Thyroid gland (tissue), 4 donors: ENCODE measurements around the gene ADAMTS17. TPM values are rescaled to one million over a fixed set of nuclear protein-coding genes. Genes with fewer than 3 reads are reported as not detected.

ENCODE experiments used
- DNase-seq, 2 donors: peaks; one replicate each; pipeline ENCODE4 v3.0.0-alpha.2; 2019
- H3K27ac ChIP-seq, 3 donors: fragments of 200-600 bp; sonication (generic); 1 replicate in 2 of 3; 2 replicates in 1 of 3; pipeline ENCODE4 v1.5.1; 2016 to 2019; ENCODE audit warnings: mild to moderate bottlenecking in 1 of 3, moderate library complexity in 1 of 3
- H3K27me3 ChIP-seq: fragments of 200-600 bp; sonication (generic); one replicate; pipeline ENCODE4 v1.5.1; 2019
- H3K36me3 ChIP-seq, 2 donors: fragments of 200-600 bp; sonication (generic); one replicate each; pipeline ENCODE4 v1.5.1; 2016 to 2019
- H3K4me1 ChIP-seq, 2 donors: fragments of 200-600 bp; sonication (generic); one replicate each; pipeline ENCODE4 v1.5.1; 2017 to 2019
- H3K4me3 ChIP-seq, 3 donors: fragments of 200-600 bp; sonication (generic); replicated peaks in 1 of 3; 1 replicate in 2 of 3; 2 replicates in 1 of 3; pipeline ENCODE4 v1.5.1; 2016; ENCODE audit warnings: mild to moderate bottlenecking in 1 of 3
- H3K9me3 ChIP-seq: fragments of 200-600 bp; sonication (generic); one replicate; pipeline ENCODE4 v1.5.1; 2017
- POLR2A ChIP-seq, 2 donors: fragments of 450-650 bp; IDR thresholded peaks; one replicate each; pipeline ENCODE4 v1.6.1; 2017; ENCODE audit warnings: antibody characterized with exemption in 2 of 2, mild to moderate bottlenecking in 2 of 2, moderate library complexity in 1 of 2
- WGBS, 2 donors: methylation state at CpG; one replicate each; pipeline ENCODE4 v1.1.5; 2017; 5-methylcytosine and 5-hydroxymethylcytosine counted together
- intact Hi-C: fragments of 100-400 bp; cut with DNase I; formaldehyde crosslinking; loops from one replicate; pipeline ENCODE4 v1.15.1; 2023
- total RNA-seq, 4 donors: library from RNA; depleted of rRNA; stranded (reverse); fragments of >200 nt; gene quantifications; one replicate each; pipeline ENCODE4 v1.2.3, GENCODE V29; 2016
- TF ChIP-seq, protein P1 (sequence below), 6 experiments: fragments of 200-600 bp in 3 of 6; fragments of 450-650 bp in 3 of 6; sonication (generic) in 3 of 6; IDR thresholded peaks; one replicate each; pipeline ENCODE4 v1.5.1; 2016 to 2019; ENCODE audit warnings: antibody characterized with exemption in 6 of 6, mild to moderate bottlenecking in 2 of 6, inconsistent platforms in 1 of 6, moderate library complexity in 1 of 6

Gene ADAMTS17
- total RNA-seq, 4 donors from 2014 or later, result 3.5 to 667 (median 5.3) TPM

DNA sequence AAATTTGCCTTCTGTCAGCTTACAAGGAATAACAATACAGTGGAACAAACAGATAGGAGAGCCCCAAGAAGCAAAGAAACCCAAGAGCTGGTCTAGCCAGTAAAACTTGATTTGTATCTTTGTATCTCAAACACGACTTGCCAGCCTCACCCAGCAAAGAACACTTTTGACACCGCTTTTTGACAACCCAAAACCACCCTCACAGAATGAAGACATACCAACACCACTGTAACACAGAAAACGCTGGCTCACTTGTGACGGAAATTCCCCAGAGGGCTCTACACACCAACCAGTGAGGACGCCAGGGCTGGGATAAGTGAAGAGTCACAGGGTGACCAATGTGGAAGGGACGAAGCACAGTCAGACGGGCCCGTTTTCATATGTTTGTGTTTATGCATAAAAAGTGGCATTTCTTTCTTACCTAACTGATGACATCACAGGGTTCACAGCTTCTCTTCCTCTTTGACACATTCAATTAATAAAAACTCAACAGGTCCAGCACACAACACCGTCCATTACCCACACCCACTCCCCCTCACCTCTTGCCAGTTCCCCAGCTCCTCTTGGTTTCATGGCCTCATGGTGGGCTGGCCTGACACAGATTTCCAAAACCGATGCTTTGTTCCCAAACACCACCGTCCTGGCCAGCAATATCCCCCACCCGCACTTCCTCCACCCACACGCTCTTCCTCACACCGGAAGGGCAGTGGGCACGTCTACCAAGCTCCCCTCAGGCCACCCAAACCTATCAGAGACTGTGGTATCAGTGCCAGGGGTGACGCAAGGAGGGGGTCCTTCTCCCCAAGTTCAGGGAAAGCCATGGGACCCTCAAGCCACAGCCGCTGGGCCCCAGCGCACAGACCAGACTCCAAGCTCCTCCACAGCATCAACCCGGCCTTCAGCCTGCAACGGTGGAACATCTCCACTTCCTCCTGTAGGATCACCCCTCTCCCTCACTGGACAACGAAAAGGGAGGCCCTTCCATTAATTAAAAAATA is 94.2 kb downstream of the ADAMTS17 start:
- Histone ChIP-seq H3K27ac (no peak overlapping the region), H3K36me3 (no peaks in the 10 kb centered on the region), H3K4me1 (peaks cover 14 to 21% of the 10 kb centered on the region in 2 donors), H3K4me3 (no peak overlapping the region), H3K9me3 (no peaks in the 10 kb centered on the region), H3K27me3 (no peaks in the 10 kb centered on the region)
- 90 to 92% methylated on average over 21 of the region's 21 CpGs for WGBS, 2 donors
- DNase-seq, result no peak
- intact Hi-C loops, result no loop called here
- TF ChIP-seq, protein P1, sequence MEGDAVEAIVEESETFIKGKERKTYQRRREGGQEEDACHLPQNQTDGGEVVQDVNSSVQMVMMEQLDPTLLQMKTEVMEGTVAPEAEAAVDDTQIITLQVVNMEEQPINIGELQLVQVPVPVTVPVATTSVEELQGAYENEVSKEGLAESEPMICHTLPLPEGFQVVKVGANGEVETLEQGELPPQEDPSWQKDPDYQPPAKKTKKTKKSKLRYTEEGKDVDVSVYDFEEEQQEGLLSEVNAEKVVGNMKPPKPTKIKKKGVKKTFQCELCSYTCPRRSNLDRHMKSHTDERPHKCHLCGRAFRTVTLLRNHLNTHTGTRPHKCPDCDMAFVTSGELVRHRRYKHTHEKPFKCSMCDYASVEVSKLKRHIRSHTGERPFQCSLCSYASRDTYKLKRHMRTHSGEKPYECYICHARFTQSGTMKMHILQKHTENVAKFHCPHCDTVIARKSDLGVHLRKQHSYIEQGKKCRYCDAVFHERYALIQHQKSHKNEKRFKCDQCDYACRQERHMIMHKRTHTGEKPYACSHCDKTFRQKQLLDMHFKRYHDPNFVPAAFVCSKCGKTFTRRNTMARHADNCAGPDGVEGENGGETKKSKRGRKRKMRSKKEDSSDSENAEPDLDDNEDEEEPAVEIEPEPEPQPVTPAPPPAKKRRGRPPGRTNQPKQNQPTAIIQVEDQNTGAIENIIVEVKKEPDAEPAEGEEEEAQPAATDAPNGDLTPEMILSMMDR (IDR thresholded peaks at IDR 0.05), result no peak
- no peak for TF ChIP-seq POLR2A (IDR thresholded peaks at IDR 0.05)

DNA sequence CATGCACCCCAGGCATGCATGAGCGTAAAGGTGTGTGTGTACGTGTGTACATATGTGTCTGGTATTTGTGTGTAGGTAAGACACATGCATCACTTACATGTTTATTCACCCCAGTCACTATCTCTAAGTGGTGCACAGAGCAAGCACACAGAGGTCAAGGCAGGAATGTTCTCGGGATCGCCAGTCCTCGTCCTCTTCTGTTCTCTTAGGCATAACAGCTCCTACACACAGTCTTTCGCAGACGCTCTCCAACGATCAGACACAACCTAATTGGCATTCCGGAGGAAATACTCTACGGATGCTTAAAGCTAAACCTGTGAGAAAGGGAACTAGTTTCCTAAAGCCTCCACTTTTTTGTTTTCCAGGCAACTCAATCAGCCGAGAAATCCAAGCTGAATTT is 95.9 kb downstream of the ADAMTS17 start:
- Histone ChIP-seq H3K4me3 (no peak overlapping the region), H3K27ac (peak overlapping the region; percentile 7 to 82 (median 55)), H3K9me3 (no peaks in the 10 kb centered on the region), H3K4me1 (peaks cover 14 to 32% of the 10 kb centered on the region in 2 donors), H3K27me3 (no peaks in the 10 kb centered on the region), H3K36me3 (no peaks in the 10 kb centered on the region)
- peak; percentile 53 to 60 for DNase-seq
- no peak for TF ChIP-seq POLR2A (IDR thresholded peaks at IDR 0.05)
- TF ChIP-seq, protein P1 (IDR thresholded peaks at IDR 0.05), result no peak
- intact Hi-C loops, result no loop called here
- WGBS, 2 donors, result 39 to 55% methylated on average over 11 of the region's 11 CpGs

DNA sequence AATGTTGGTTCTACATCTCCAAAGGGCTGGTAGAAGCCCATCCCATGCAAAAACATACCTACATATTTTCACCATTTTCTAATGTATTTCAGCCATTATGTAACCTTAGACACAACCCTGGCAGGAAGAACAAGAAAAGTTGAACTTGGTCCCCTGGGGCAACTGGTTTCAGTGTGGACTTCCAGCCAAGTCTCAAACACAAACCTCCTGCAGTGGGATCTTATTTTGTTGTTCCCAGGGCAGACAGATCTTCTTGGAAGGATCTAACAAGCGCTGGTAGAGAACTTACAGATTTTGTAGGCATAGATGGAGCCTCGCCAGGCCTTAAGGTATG is 96.3 kb downstream of the ADAMTS17 start:
- Histone ChIP-seq H3K27ac (peak overlapping the region; percentile 7 to 82 (median 55)), H3K9me3 (no peaks in the 10 kb centered on the region), H3K4me1 (peaks cover 14 to 36% of the 10 kb centered on the region in 2 donors), H3K36me3 (no peaks in the 10 kb centered on the region), H3K27me3 (no peaks in the 10 kb centered on the region), H3K4me3 (no peak overlapping the region)
- intact Hi-C loops, result no loop called here
- TF ChIP-seq POLR2A (IDR thresholded peaks at IDR 0.05), result no peak
- TF ChIP-seq, protein P1 (IDR thresholded peaks at IDR 0.05), result no peak
- DNase-seq, result no peak
- WGBS, 2 donors, result 75 to 76% methylated on average over 2 of the region's 2 CpGs

DNA sequence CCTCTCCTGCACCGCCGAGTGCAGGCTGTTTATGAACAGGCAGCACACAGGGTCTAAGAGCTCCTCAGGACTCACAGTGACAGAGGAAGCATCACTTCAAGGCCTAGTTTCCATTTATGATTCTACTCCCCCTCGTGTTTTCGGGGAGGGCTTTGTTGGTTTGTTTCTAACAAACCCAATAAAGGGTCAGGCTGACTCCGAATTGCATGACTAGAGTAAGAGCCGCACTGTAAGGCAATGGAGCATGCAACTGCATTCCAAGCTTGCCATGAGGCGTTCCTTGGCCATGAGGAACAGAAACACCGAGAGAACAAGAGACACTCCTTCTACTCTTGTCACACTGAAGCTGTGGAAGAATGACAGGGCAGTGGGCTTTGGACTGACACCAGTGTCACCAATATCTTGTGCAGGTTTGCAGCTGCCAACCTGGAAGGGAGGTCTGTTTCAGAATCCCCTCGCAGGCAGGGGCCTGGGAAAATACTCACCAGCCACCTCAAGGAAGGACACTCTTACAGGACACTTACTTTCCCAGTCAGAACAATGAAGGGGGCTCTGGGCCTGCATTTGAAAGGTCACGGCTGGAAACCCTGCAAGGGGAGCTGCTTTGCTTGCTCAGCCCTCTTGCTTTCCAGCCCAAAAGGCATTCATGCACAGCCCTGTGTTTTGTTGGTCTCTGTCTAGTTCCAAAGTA is 96.8 kb downstream of the ADAMTS17 start:
- Histone ChIP-seq H3K27ac (peak overlapping the region; percentile 27 to 82 (median 55)), H3K36me3 (no peaks in the 10 kb centered on the region), H3K4me3 (no peak overlapping the region), H3K4me1 (peaks cover 14 to 36% of the 10 kb centered on the region in 2 donors), H3K9me3 (no peaks in the 10 kb centered on the region), H3K27me3 (no peaks in the 10 kb centered on the region)
- DNase-seq, result peak; percentile 73 to 81
- intact Hi-C loops, result no loop called here
- 43 to 44% methylated on average over 10 of the region's 10 CpGs for WGBS, 2 donors
- TF ChIP-seq, protein P1 (IDR thresholded peaks at IDR 0.05), result no peak
- no peak for TF ChIP-seq POLR2A (IDR thresholded peaks at IDR 0.05)
